ENCODE results near the gene MS4A18. TPM values are rescaled to one million over a fixed set of nuclear protein-coding genes. Genes with fewer than 3 reads are reported as not detected.
"Not testable (repeated sequence)": the region's sequence is repeated elsewhere in the genome, so short reads cannot be mapped to it uniquely, and the experiment has no call there.

Gene MS4A18
- total RNA-seq (not detected), polyA plus RNA-seq (not detected)
- long read RNA-seq, donor 1: 0 reads
- long read RNA-seq, donor 2: 0 reads

DNA sequence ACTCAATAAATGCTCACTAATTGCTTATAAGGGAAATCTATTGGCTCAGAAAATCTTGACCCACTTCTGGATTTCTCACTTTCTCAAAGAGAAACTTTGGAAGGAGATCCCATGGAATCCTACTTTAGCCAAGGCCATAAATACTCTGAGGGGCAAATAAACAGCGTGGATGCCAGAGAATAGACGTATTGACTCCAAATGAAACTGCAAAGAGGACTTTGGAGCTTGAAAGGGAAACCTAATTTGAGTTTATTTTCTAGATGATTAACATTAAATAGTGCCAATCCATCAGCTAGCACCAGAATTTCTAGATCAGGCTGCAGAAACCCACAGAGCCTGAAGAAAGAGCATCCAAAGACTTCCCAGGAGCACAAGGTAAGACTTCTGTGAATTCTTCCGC lies at the start of gene MS4A18:
Gene MS4A18 (plus strand): TSS at position 301 of the 400 bp plus-strand sequence.
- no peaks in the 10 kb centered on the region for H3K36me3 ChIP-seq (ENCODE audit: control insufficient read depth in 1 of 2, insufficient read depth in 2 of 2, low read length in 1 of 2)
- H3K27me3 ChIP-seq (ENCODE audit: control insufficient read depth in 1 of 2, insufficient read depth in 2 of 2, low read length in 1 of 2): no peaks in the 10 kb centered on the region
- intact Hi-C loops (cut with DNase I): no loop called here
- H3K4me3 ChIP-seq (ENCODE audit: low read length in 2 of 2): no peak within 1 kb of the TSS
- 68 to 78% methylated on average over 3 of the region's 3 CpGs for WGBS, 2 donors
- no peak for DNase-seq
- H3K9me3 ChIP-seq (ENCODE audit: control insufficient read depth, low read length): no peaks in the 10 kb centered on the region
- H3K4me1 ChIP-seq (ENCODE audit: control insufficient read depth in 1 of 2, insufficient read depth in 2 of 2, low read length in 2 of 2): no peaks in the 10 kb centered on the region
- no peak for ATAC-seq (ENCODE audit: low FRiP score)
- H3K27ac ChIP-seq (ENCODE audit: low read depth in 1 of 2, low read length in 2 of 2): no peak within 1 kb of the TSS

DNA sequence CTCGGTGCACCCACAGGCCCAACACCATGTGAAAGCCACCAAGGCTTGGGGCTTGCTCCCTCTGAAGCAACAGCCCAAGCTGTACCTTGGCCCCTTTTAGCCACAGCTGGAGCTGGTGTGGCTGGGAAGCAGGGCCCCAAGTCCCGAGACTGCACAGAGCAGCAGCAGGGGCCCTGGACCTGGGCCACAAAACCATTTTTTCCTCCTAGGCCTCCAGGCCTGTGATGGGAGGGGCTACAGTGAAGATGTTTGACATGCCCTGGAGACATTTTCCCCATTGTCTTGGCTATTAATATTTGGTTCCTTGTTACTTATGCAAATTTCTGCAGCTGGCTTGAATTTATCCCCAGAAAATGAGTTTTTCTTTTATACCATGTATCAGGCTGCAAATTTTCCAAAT lies 46.3 kb upstream of the MS4A18 start:
- WGBS, 2 donors: 87 to 88% methylated on average over 2 of the region's 2 CpGs
- not testable (repeated sequence) for H3K27ac ChIP-seq (ENCODE audit: low read depth in 1 of 2, low read length in 2 of 2)

DNA sequence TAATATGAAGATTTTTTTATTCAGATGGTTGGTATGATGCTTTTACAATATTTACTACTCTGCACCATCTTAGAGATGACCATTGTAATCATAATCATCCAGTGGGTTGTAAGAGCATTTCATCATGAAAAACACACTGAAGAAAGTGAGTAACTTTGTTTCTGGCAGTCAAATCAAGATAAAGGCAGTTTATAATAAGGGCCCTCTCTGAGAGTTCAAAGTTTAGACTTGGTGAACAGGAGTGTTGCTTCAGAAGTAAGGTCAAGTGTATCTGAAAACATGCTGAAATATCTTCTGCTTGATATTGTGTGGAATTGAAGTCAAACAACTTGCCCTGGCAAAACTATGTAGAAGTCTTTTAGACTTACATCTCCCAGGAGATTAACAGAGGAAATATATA lies 44.6 kb upstream of the MS4A18 start:
- H3K4me1 ChIP-seq (ENCODE audit: control insufficient read depth in 1 of 2, insufficient read depth in 2 of 2, low read length in 2 of 2): no peaks in the 10 kb centered on the region
- no peak for ATAC-seq (ENCODE audit: low FRiP score)
- H3K27ac ChIP-seq (ENCODE audit: low read depth in 1 of 2, low read length in 2 of 2): no peak overlapping the region
- intact Hi-C loops (cut with DNase I): no loop called here
- H3K36me3 ChIP-seq (ENCODE audit: control insufficient read depth in 1 of 2, insufficient read depth in 2 of 2, low read length in 1 of 2): no peaks in the 10 kb centered on the region
- H3K27me3 ChIP-seq (ENCODE audit: control insufficient read depth in 1 of 2, insufficient read depth in 2 of 2, low read length in 1 of 2): no peaks in the 10 kb centered on the region
- no peak for DNase-seq
- no peak overlapping the region for H3K4me3 ChIP-seq (ENCODE audit: low read length in 2 of 2)
- H3K9me3 ChIP-seq (ENCODE audit: control insufficient read depth, low read length): peaks cover 2% of the 10 kb centered on the region

More for the DNA sequence above, 46.3 kb upstream of the MS4A18 start:
- H3K36me3 ChIP-seq (ENCODE audit: control insufficient read depth in 1 of 2, insufficient read depth in 2 of 2, low read length in 1 of 2); H3K4me1 ChIP-seq (ENCODE audit: control insufficient read depth in 1 of 2, insufficient read depth in 2 of 2, low read length in 2 of 2); intact Hi-C loops (cut with DNase I); H3K4me3 ChIP-seq (ENCODE audit: low read length in 2 of 2); H3K27me3 ChIP-seq (ENCODE audit: control insufficient read depth in 1 of 2, insufficient read depth in 2 of 2, low read length in 1 of 2); ATAC-seq (ENCODE audit: low FRiP score); H3K9me3 ChIP-seq (ENCODE audit: control insufficient read depth, low read length); DNase-seq: not testable (repeated sequence)

DNA sequence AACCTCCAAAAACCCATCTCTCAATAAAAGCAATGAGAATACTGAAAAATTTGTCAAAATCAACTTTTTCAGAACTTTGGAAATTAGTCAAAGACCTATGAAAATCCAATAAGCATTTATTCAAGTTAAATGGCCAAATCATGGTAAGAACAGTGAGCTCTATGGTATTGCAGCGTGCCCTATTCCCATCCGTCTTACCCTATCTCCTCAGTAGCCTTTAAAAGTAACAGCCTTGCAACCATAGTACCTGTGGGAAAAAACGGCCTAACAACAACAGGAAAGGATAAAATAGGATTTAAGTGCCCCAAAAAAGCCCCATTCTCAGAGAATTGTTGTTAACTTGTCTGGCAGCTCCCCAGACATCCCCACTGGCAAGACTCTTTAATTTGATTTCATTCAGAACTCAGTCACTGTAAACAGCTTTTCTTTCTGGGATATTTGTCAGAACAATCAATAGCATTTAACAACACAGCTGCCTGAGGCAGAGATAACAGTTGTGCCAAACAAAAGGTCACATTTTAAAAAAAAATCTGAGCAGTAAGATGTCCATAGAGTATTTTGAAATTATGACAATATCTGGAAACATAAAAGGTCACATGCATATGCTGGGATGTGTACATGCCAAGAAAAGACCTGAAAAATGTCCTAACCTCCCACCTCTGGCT lies 43.9 kb upstream of the MS4A18 start:
- Histone ChIP-seq H3K4me3 (ENCODE audit: low read length in 2 of 2) (no peak overlapping the region), H3K36me3 (ENCODE audit: control insufficient read depth in 1 of 2, insufficient read depth in 2 of 2, low read length in 1 of 2) (no peaks in the 10 kb centered on the region), H3K9me3 (ENCODE audit: control insufficient read depth, low read length) (peaks cover 2% of the 10 kb centered on the region), H3K27me3 (ENCODE audit: control insufficient read depth in 1 of 2, insufficient read depth in 2 of 2, low read length in 1 of 2) (no peaks in the 10 kb centered on the region), H3K4me1 (ENCODE audit: control insufficient read depth in 1 of 2, insufficient read depth in 2 of 2, low read length in 2 of 2) (no peaks in the 10 kb centered on the region), H3K27ac (ENCODE audit: low read depth in 1 of 2, low read length in 2 of 2) (no peak overlapping the region)
- DNase-seq: no peak
- ATAC-seq (ENCODE audit: low FRiP score): no peak
- WGBS, 2 donors: 60 to 70% methylated on average over 3 of the region's 3 CpGs
- intact Hi-C loops (cut with DNase I): no loop called here

DNA sequence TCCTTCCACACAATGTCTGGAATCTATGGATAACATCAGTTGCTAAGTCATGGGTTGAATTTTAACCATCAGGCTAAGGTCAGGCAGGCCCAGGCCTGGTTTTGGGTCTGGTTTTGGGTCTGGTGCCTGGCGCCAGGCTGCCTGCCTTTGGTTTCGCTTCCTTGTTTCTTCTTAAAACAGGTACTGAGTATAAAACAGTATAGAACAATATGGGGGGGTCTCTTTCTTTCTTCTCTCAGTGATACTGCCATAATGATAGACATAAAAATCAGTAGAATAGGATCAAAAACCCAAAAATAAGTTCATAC lies 40.0 kb upstream of the MS4A18 start:
- DNase-seq; H3K4me3 ChIP-seq (ENCODE audit: low read length in 2 of 2); ATAC-seq (ENCODE audit: low FRiP score); intact Hi-C loops (cut with DNase I); H3K4me1 ChIP-seq (ENCODE audit: control insufficient read depth in 1 of 2, insufficient read depth in 2 of 2, low read length in 2 of 2); H3K27ac ChIP-seq (ENCODE audit: low read depth in 1 of 2, low read length in 2 of 2); H3K9me3 ChIP-seq (ENCODE audit: control insufficient read depth, low read length); H3K36me3 ChIP-seq (ENCODE audit: control insufficient read depth in 1 of 2, insufficient read depth in 2 of 2, low read length in 1 of 2); H3K27me3 ChIP-seq (ENCODE audit: control insufficient read depth in 1 of 2, insufficient read depth in 2 of 2, low read length in 1 of 2): not testable (repeated sequence)
- WGBS, 2 donors: 83 to 90% methylated on average over 2 of the region's 2 CpGs

DNA sequence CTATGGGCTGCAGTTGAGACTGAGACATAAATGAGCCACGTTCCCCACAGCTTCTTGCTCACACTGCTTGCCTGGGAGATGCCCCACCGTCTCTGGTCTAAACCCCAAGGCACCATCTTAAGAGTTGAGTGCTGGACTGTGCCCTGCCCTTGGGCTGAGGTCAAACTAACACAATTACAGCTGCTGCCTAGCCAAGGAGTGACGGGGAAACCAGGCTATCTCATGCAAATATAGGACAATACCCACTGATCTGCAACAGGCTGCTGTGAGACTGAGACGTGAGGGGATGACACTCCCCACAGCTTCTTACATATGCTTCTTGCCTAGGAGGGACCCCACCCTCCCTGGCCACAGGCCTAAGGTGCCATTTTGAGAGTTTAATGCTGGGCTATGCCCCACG lies 32.9 kb upstream of the MS4A18 start:
- no peak for ATAC-seq (ENCODE audit: low FRiP score)
- no peaks in the 10 kb centered on the region for H3K4me1 ChIP-seq (ENCODE audit: control insufficient read depth in 1 of 2, insufficient read depth in 2 of 2, low read length in 2 of 2)
- intact Hi-C loops (cut with DNase I): no loop called here
- H3K4me3 ChIP-seq (ENCODE audit: low read length in 2 of 2): no peak overlapping the region
- no peaks in the 10 kb centered on the region for H3K27me3 ChIP-seq (ENCODE audit: control insufficient read depth in 1 of 2, insufficient read depth in 2 of 2, low read length in 1 of 2)
- no peak overlapping the region for H3K27ac ChIP-seq (ENCODE audit: low read depth in 1 of 2, low read length in 2 of 2)
- no peaks in the 10 kb centered on the region for H3K9me3 ChIP-seq (ENCODE audit: control insufficient read depth, low read length)
- DNase-seq: no peak
- WGBS, 2 donors: 81% methylated on average over 5 of the region's 5 CpGs
- H3K36me3 ChIP-seq (ENCODE audit: control insufficient read depth in 1 of 2, insufficient read depth in 2 of 2, low read length in 1 of 2): no peaks in the 10 kb centered on the region

DNA sequence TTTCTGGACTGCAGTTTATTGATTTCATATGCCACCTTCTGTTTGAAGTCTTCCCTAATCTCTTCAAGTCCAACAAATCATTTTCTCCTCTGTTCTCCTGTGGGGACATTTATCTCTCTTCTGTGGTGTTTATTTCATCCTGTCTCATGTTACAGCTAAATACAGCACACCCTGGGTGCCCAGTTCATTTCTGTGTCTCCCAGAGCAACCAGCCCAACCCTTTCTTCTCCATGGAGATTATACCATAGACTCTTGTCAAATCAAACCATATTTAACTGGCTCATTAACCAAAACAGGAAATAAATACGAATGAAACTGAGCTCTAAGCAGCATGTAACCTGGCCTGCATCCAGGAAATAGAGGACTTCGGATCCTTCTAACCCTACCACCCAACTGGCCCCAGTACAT lies 25.2 kb upstream of the MS4A18 start, which contains the start of gene MS4A8:
Gene MS4A8 (plus strand): TSS at position 329 of the 408 bp plus-strand sequence. CDS start 1,249 bp downstream, outside the sequence.
- DNase-seq: no peak
- ATAC-seq (ENCODE audit: low FRiP score): no peak
- Histone ChIP-seq H3K27me3 (ENCODE audit: control insufficient read depth in 1 of 2, insufficient read depth in 2 of 2, low read length in 1 of 2) (no peaks in the 10 kb centered on the region), H3K4me1 (ENCODE audit: control insufficient read depth in 1 of 2, insufficient read depth in 2 of 2, low read length in 2 of 2) (no peaks in the 10 kb centered on the region), H3K4me3 (ENCODE audit: low read length in 2 of 2) (no peak within 1 kb of the TSS), H3K27ac (ENCODE audit: low read depth in 1 of 2, low read length in 2 of 2) (no peak within 1 kb of the TSS), H3K9me3 (ENCODE audit: control insufficient read depth, low read length) (no peaks in the 10 kb centered on the region), H3K36me3 (ENCODE audit: control insufficient read depth in 1 of 2, insufficient read depth in 2 of 2, low read length in 1 of 2) (no peaks in the 10 kb centered on the region)
- intact Hi-C loops (cut with DNase I): no loop called here
- WGBS, 2 donors: 7 to 11% methylated on average over 2 of the region's 2 CpGs

DNA sequence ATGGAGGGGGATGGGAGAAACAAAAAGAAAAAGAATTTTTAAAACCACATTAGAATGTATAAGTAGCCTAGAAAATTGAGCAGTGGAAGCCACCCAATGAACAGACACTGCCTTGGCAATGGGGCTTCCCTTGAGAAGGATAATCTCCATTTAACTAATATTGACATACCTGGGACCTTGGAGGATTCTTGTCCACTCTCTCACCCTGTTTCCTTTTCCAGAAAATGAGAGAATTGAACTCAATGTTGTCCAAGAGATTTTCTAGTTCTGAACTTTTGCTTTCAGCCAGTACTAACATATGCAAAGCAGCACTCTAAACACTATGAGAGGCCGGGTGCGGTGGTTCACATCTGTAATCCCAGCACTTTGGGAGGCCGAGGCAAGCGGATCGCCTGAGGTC lies 24.6 kb upstream of the MS4A18 start:
- no peaks in the 10 kb centered on the region for H3K27me3 ChIP-seq (ENCODE audit: control insufficient read depth in 1 of 2, insufficient read depth in 2 of 2, low read length in 1 of 2)
- no peaks in the 10 kb centered on the region for H3K4me1 ChIP-seq (ENCODE audit: control insufficient read depth in 1 of 2, insufficient read depth in 2 of 2, low read length in 2 of 2)
- no peak for ATAC-seq (ENCODE audit: low FRiP score)
- no peak overlapping the region for H3K4me3 ChIP-seq (ENCODE audit: low read length in 2 of 2)
- WGBS, 2 donors: 90 to 93% methylated on average over 5 of the region's 5 CpGs
- intact Hi-C loops (cut with DNase I): no loop called here
- no peak overlapping the region for H3K27ac ChIP-seq (ENCODE audit: low read depth in 1 of 2, low read length in 2 of 2)
- no peak for DNase-seq
- H3K9me3 ChIP-seq (ENCODE audit: control insufficient read depth, low read length): no peaks in the 10 kb centered on the region
- H3K36me3 ChIP-seq (ENCODE audit: control insufficient read depth in 1 of 2, insufficient read depth in 2 of 2, low read length in 1 of 2): no peaks in the 10 kb centered on the region

DNA sequence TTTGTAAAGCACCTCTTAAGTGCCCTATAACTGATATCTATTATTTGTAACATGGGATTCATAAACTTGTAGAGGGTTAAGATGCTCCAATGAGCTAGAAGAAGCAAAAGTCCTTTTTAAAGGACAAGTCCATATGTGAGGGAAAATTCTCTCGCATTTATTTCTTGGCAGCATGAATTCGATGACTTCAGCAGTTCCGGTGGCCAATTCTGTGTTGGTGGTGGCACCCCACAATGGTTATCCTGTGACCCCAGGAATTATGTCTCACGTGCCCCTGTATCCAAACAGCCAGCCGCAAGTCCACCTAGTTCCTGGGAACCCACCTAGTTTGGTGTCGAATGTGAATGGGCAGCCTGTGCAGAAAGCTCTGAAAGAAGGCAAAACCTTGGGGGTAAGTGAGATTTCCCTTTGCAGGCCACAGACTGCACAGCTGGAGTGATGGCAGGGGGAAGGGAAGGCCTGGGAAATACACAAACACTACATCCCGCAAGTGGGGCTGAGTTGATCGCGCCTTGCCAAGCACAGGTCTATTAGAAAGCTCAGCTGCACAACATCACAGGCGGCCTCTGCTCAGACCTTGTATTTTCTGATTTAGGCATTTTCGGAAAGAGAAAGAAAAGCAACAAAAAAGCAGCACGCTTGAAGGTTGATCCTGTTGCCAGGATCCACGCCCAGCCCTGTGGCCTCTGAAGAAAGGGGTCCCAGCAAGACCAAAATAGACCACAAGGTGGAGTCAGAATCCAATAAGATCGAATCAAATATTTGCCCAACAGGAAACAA lies 23.6 kb upstream of the MS4A18 start:
- DNase-seq (no peak), ATAC-seq (ENCODE audit: low FRiP score) (no peak)
- no peaks in the 10 kb centered on the region for H3K9me3 ChIP-seq (ENCODE audit: control insufficient read depth, low read length)
- H3K36me3 ChIP-seq (ENCODE audit: control insufficient read depth in 1 of 2, insufficient read depth in 2 of 2, low read length in 1 of 2): no peaks in the 10 kb centered on the region
- WGBS, 2 donors: 43 to 55% methylated on average over 14 of the region's 14 CpGs
- H3K27me3 ChIP-seq (ENCODE audit: control insufficient read depth in 1 of 2, insufficient read depth in 2 of 2, low read length in 1 of 2): no peaks in the 10 kb centered on the region
- no peaks in the 10 kb centered on the region for H3K4me1 ChIP-seq (ENCODE audit: control insufficient read depth in 1 of 2, insufficient read depth in 2 of 2, low read length in 2 of 2)
- no peak overlapping the region for H3K27ac ChIP-seq (ENCODE audit: low read depth in 1 of 2, low read length in 2 of 2)
- intact Hi-C loops (cut with DNase I): no loop called here
- no peak overlapping the region for H3K4me3 ChIP-seq (ENCODE audit: low read length in 2 of 2)
